Measurements from ENCODE around the gene KIF5C. TPM values are rescaled to one million over a fixed set of nuclear protein-coding genes. Genes with fewer than 3 reads are reported as not detected.

Gene KIF5C
- 10 to 100 TPM; 21.1 to 21.3 TPM for total RNA-seq
- 1 to 10 TPM; 3.0 to 5.4 TPM for polyA plus RNA-seq

DNA sequence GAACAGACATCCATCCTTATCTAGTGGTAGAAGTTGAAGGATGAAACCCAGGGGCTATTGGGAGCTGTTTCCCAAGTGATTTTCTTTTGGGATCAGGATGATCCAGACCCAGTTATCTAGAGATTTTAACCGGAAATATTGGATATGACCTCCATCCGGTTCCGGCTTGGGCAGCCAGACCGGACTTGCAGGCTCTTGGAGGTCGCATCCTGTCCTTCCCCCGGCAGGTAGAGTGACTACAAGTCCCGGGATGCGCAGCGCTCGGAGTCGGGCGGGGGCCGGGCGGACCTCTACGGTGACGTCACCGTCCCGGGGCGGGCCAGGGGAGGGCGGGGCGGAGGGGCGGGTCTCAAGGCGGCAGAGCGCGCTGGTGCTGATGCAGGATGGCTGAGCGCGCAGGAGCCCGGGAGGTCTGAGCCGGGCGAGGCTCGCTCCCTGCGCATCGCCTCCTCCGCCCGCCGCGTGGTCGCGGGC is at the start of gene KIF5C:
KIF5C (plus strand) TSS at position 360 of the 474 bp plus-strand sequence. CDS start 391 bp downstream, outside the sequence.
- intact Hi-C loops (cut with micrococcal nuclease): loop anchor here (1.0 to 10.0 kb wide), 7 partner anchors 13 to 1030 kb away; partner anchors contain the start of genes ACVR2A and ORC4
- Mint-ChIP-seq H3K27me3 (peaks cover 6 to 10% of the 10 kb centered on the region in 2 donors), H3K4me1 (peaks cover 6 to 20% (median 15%) of the 10 kb centered on the region in 4 donors), H3K9me3 (peaks cover 0 to 2% (median 0%) of the 10 kb centered on the region in 8 donors), H3K36me3 (peaks cover 0 to 4% of the 10 kb centered on the region in 2 donors), H3K27ac (peak within 1 kb of the TSS; percentile 78 to 97 (median 92)), H3K4me3 (peak within 1 kb of the TSS; percentile 90 to 97 (median 92))
- no peaks in the 10 kb centered on the region for H3K36me3 ChIP-seq (ENCODE audit: insufficient read depth, low read length)
- CTCF ChIA-PET (ENCODE audit: partially characterized antibody): interaction anchor here (1.0 kb wide), 1 partner anchor 21 kb away, joined by 3 read pairs; no protein-coding TSS in a partner anchor
- peak within 1 kb of the TSS; percentile 54 to 70 for H3K4me3 ChIP-seq (ENCODE audit: low read length in 2 of 2)
- DNase-seq: peak; percentile 78 to 83 (median 81)
- H3K4me1 ChIP-seq (ENCODE audit: insufficient read depth, low read length): peaks cover 8% of the 10 kb centered on the region
- POLR2A ChIA-PET (ENCODE audit: partially characterized antibody): interaction anchor here (0.7 to 1.5 kb wide), 2 partner anchors 853 to 854 kb away, joined by 3 to 6 read pairs; partner anchors contain the start of genes MBD5 and ORC4
- H3K9me3 ChIP-seq (ENCODE audit: control insufficient read depth in 1 of 2, low read length in 2 of 2): no peaks in the 10 kb centered on the region
- peak within 1 kb of the TSS; percentile 47 for H3K27ac ChIP-seq (ENCODE audit: low read depth, low read length)
- H3K27me3 ChIP-seq (ENCODE audit: insufficient read depth, low read length): no peaks in the 10 kb centered on the region

GRCh38 chr2:148826791-148827190 is 48.2 kb upstream of the KIF5C start:
- H3K4me3 ChIP-seq (ENCODE audit: low read length in 2 of 2): no peak overlapping the region
- Mint-ChIP-seq H3K27me3 (peaks cover 2 to 7% of the 10 kb centered on the region in 2 donors), H3K36me3 (no peaks in the 10 kb centered on the region), H3K4me1 (no peaks in the 10 kb centered on the region), H3K9me3 (peaks cover 0 to 13% (median 6%) of the 10 kb centered on the region in 8 donors), H3K4me3 (no peak overlapping the region), H3K27ac (no peak overlapping the region)
- no peaks in the 10 kb centered on the region for H3K36me3 ChIP-seq (ENCODE audit: insufficient read depth, low read length)
- H3K27ac ChIP-seq (ENCODE audit: low read depth, low read length): no peak overlapping the region
- no peaks in the 10 kb centered on the region for H3K27me3 ChIP-seq (ENCODE audit: insufficient read depth, low read length)
- ChIA-PET POLR2A (ENCODE audit: partially characterized antibody) (no interaction called here), CTCF (ENCODE audit: partially characterized antibody) (no interaction called here)
- intact Hi-C loops (cut with micrococcal nuclease): no loop called here
- no peak for DNase-seq
- H3K9me3 ChIP-seq (ENCODE audit: control insufficient read depth in 1 of 2, low read length in 2 of 2): no peaks in the 10 kb centered on the region
- no peaks in the 10 kb centered on the region for H3K4me1 ChIP-seq (ENCODE audit: insufficient read depth, low read length)

DNA sequence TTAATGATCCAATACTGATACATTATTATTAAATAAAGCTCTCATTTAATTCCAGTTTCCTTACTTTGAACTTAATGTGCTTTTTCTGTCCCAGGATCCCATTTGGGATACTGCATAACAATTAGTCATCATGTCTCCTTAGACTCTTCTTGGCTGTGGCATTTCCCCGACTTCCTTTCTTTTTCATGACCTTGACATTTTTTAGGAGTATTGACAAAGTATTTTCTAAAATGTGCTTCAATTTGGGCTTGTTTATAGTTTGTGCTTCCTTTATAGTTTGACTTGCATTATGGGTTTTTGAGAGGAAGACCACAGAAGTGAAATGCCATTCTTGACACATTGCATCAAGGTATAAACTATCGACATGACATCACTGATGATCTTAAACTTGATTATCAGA is 46.1 kb upstream of the KIF5C start:
- Histone ChIP-seq H3K27ac (ENCODE audit: low read depth, low read length) (no peak overlapping the region), H3K27me3 (ENCODE audit: insufficient read depth, low read length) (no peaks in the 10 kb centered on the region), H3K36me3 (ENCODE audit: insufficient read depth, low read length) (no peaks in the 10 kb centered on the region), H3K4me3 (ENCODE audit: low read length in 2 of 2) (no peak overlapping the region), H3K9me3 (ENCODE audit: control insufficient read depth in 1 of 2, low read length in 2 of 2) (no peaks in the 10 kb centered on the region), H3K4me1 (ENCODE audit: insufficient read depth, low read length) (no peaks in the 10 kb centered on the region)
- DNase-seq: no peak
- no peak overlapping the region for H3K27ac Mint-ChIP-seq
- H3K36me3 Mint-ChIP-seq: no peaks in the 10 kb centered on the region
- peaks cover 2% of the 10 kb centered on the region in 2 donors for H3K27me3 Mint-ChIP-seq
- H3K4me3 Mint-ChIP-seq: no peak overlapping the region
- CTCF ChIA-PET (ENCODE audit: partially characterized antibody): no interaction called here
- peaks cover 0 to 13% (median 5%) of the 10 kb centered on the region in 8 donors for H3K9me3 Mint-ChIP-seq
- H3K4me1 Mint-ChIP-seq: no peaks in the 10 kb centered on the region
- POLR2A ChIA-PET (ENCODE audit: partially characterized antibody): no interaction called here
- intact Hi-C loops (cut with micrococcal nuclease): no loop called here

- no peaks in the 10 kb centered on the region for H3K36me3 ChIP-seq (ENCODE audit: insufficient read depth, low read length)
- H3K9me3 ChIP-seq (ENCODE audit: control insufficient read depth in 1 of 2, low read length in 2 of 2): no peaks in the 10 kb centered on the region
- Mint-ChIP-seq H3K9me3 (peaks cover 0 to 13% (median 5%) of the 10 kb centered on the region in 8 donors), H3K27ac (no peak overlapping the region), H3K36me3 (no peaks in the 10 kb centered on the region), H3K27me3 (peaks cover 2% of the 10 kb centered on the region in 2 donors), H3K4me1 (no peaks in the 10 kb centered on the region), H3K4me3 (no peak overlapping the region)
- H3K27me3 ChIP-seq (ENCODE audit: insufficient read depth, low read length): no peaks in the 10 kb centered on the region
- intact Hi-C loops (cut with micrococcal nuclease): no loop called here
- ChIA-PET POLR2A (ENCODE audit: partially characterized antibody) (no interaction called here), CTCF (ENCODE audit: partially characterized antibody) (no interaction called here)
- no peak overlapping the region for H3K27ac ChIP-seq (ENCODE audit: low read depth, low read length)
- H3K4me3 ChIP-seq (ENCODE audit: low read length in 2 of 2): no peak overlapping the region
- no peaks in the 10 kb centered on the region for H3K4me1 ChIP-seq (ENCODE audit: insufficient read depth, low read length)
- no peak for DNase-seq
Observed at GRCh38 chr2:148829618-148830017, 45.4 kb upstream of the KIF5C start.

- Histone ChIP-seq H3K27ac (ENCODE audit: low read depth, low read length) (no peak overlapping the region), H3K27me3 (ENCODE audit: insufficient read depth, low read length) (no peaks in the 10 kb centered on the region), H3K4me1 (ENCODE audit: insufficient read depth, low read length) (no peaks in the 10 kb centered on the region), H3K9me3 (ENCODE audit: control insufficient read depth in 1 of 2, low read length in 2 of 2) (no peaks in the 10 kb centered on the region), H3K4me3 (ENCODE audit: low read length in 2 of 2) (no peak overlapping the region), H3K36me3 (ENCODE audit: insufficient read depth, low read length) (no peaks in the 10 kb centered on the region)
- ChIA-PET POLR2A (ENCODE audit: partially characterized antibody) (no interaction called here), CTCF (ENCODE audit: partially characterized antibody) (no interaction called here)
- no peak for DNase-seq
- Mint-ChIP-seq H3K27ac (no peak overlapping the region), H3K9me3 (peaks cover 0 to 4% (median 1%) of the 10 kb centered on the region in 8 donors), H3K36me3 (no peaks in the 10 kb centered on the region), H3K27me3 (peaks cover 2 to 6% of the 10 kb centered on the region in 2 donors), H3K4me1 (no peaks in the 10 kb centered on the region), H3K4me3 (no peak overlapping the region)
- intact Hi-C loops (cut with micrococcal nuclease): no loop called here
Observed at GRCh38 chr2:148832637-148833036, 42.4 kb upstream of the KIF5C start.

GRCh38 chr2:148842050-148842449 is 33.0 kb upstream of the KIF5C start:
- Mint-ChIP-seq H3K36me3 (no peaks in the 10 kb centered on the region), H3K9me3 (peaks cover 6 to 17% (median 9%) of the 10 kb centered on the region in 8 donors), H3K4me3 (no peak overlapping the region), H3K27me3 (peaks cover 3 to 7% of the 10 kb centered on the region in 2 donors), H3K4me1 (no peaks in the 10 kb centered on the region), H3K27ac (no peak overlapping the region)
- H3K27me3 ChIP-seq (ENCODE audit: insufficient read depth, low read length): no peaks in the 10 kb centered on the region
- ChIA-PET CTCF (ENCODE audit: partially characterized antibody) (no interaction called here), POLR2A (ENCODE audit: partially characterized antibody) (no interaction called here)
- no peak overlapping the region for H3K4me3 ChIP-seq (ENCODE audit: low read length in 2 of 2)
- no peaks in the 10 kb centered on the region for H3K4me1 ChIP-seq (ENCODE audit: insufficient read depth, low read length)
- no peaks in the 10 kb centered on the region for H3K36me3 ChIP-seq (ENCODE audit: insufficient read depth, low read length)
- intact Hi-C loops (cut with micrococcal nuclease): no loop called here
- H3K27ac ChIP-seq (ENCODE audit: low read depth, low read length): no peak overlapping the region
- no peak for DNase-seq
- H3K9me3 ChIP-seq (ENCODE audit: control insufficient read depth in 1 of 2, low read length in 2 of 2): no peaks in the 10 kb centered on the region

DNA sequence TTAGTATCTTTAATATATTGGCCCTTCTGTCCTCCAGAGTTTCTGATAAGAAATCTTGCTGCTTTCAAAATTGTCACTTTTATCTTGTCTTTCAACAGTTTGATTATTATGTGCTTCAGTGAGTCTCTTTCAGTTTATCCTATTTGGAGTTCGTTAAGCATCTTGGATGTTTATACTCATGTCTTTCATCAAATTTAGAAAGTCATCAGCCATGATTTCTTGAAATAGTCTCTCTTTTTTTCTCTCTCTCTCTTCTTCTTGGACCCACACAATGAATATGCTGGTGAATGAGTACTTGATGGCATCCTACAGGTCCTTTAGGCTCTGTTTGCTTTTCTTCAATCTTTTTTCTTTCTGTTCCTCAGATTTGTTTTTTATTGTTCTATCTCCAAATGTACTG is 26.9 kb upstream of the KIF5C start:
- Histone ChIP-seq H3K9me3 (ENCODE audit: control insufficient read depth in 1 of 2, low read length in 2 of 2) (no peaks in the 10 kb centered on the region), H3K36me3 (ENCODE audit: insufficient read depth, low read length) (no peaks in the 10 kb centered on the region), H3K27me3 (ENCODE audit: insufficient read depth, low read length) (no peaks in the 10 kb centered on the region), H3K4me1 (ENCODE audit: insufficient read depth, low read length) (no peaks in the 10 kb centered on the region), H3K27ac (ENCODE audit: low read depth, low read length) (no peak overlapping the region), H3K4me3 (ENCODE audit: low read length in 2 of 2) (no peak overlapping the region)
- no peak overlapping the region for H3K27ac Mint-ChIP-seq
- intact Hi-C loops (cut with micrococcal nuclease): no loop called here
- H3K27me3 Mint-ChIP-seq: peaks cover 14 to 19% of the 10 kb centered on the region in 2 donors
- peaks cover 4 to 30% (median 16%) of the 10 kb centered on the region in 8 donors for H3K9me3 Mint-ChIP-seq
- CTCF ChIA-PET (ENCODE audit: partially characterized antibody): no interaction called here
- POLR2A ChIA-PET (ENCODE audit: partially characterized antibody): interaction anchor here (0.7 kb wide), 1 partner anchor 17 kb away, joined by 3 read pairs; no protein-coding TSS in a partner anchor
- peaks cover 2 to 12% of the 10 kb centered on the region in 2 donors for H3K36me3 Mint-ChIP-seq
- no peaks in the 10 kb centered on the region for H3K4me1 Mint-ChIP-seq
- DNase-seq: no peak
- no peak overlapping the region for H3K4me3 Mint-ChIP-seq
